GM13976 (cell line): Measurements from ENCODE around the gene SYNE3.

Experiments used
- DNase-seq: peaks from one replicate; pipeline ENCODE4 v3.0.0; 2012; ENCODE audit warnings: low spot score
- in situ Hi-C: fragments of 300-500 bp; cut with MboI; formaldehyde crosslinking; loops from one replicate; pipeline ENCODE4 v1.12.0; 2022; ENCODE audit warnings: low sequenced_read_pairs, mixed read lengths, inconsistent platforms; ENCODE audit not compliant: unreplicated experiment
- TF ChIP-seq, protein P1 (sequence below): IDR thresholded peaks from 2 replicates; pipeline ENCODE4 v1.5.1; 2012; ENCODE audit warnings: borderline replicate concordance, mild to moderate bottlenecking; ENCODE audit not compliant: insufficient read depth; ENCODE audit errors: extremely low read depth, missing control alignments, control extremely low read depth

SYNE3 gene

DNA sequence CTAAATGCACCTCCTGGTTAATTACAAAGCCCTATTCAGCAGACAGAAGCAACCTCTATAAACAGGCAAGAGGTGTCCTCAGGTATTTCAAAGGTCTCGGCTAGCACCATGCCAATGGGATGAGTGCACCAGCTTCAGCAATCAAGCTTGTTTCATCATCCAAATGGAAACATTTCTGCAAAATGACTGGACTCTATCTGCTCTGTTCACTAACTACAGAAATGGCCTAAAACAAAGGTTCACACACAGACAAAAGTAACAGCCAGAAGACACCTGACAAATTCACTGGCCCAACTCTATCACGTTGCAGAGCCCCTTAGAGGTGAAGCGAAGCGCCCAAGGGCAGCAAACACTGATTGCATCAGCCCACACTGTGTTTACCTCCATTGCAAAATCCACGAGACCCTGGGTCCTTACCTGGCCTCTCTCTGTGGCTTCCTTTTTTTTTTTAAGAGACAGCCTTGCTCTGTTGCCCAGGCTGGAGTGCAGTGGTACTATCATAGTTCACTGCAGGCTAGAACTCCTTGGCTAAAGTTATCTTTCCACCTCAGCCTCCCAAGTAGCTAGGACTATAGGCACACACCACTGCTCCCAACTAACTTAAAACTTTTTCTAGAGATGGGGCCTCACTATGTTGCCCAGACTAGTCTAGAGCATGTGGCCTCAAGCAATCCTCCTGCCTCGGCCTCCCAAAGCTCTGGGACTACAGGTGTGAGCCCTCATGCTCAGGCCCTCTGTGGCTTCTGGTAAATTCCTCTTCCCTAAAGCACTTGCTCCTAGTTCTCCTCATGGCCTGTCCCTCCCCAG lies 8.5 kb upstream of the SYNE3 start:
- TF ChIP-seq, protein P1, sequence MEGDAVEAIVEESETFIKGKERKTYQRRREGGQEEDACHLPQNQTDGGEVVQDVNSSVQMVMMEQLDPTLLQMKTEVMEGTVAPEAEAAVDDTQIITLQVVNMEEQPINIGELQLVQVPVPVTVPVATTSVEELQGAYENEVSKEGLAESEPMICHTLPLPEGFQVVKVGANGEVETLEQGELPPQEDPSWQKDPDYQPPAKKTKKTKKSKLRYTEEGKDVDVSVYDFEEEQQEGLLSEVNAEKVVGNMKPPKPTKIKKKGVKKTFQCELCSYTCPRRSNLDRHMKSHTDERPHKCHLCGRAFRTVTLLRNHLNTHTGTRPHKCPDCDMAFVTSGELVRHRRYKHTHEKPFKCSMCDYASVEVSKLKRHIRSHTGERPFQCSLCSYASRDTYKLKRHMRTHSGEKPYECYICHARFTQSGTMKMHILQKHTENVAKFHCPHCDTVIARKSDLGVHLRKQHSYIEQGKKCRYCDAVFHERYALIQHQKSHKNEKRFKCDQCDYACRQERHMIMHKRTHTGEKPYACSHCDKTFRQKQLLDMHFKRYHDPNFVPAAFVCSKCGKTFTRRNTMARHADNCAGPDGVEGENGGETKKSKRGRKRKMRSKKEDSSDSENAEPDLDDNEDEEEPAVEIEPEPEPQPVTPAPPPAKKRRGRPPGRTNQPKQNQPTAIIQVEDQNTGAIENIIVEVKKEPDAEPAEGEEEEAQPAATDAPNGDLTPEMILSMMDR = no peak
- no peak for DNase-seq
- in situ Hi-C loops = loop anchor here (5.0 kb wide), 1 partner anchor 83 kb away; no protein-coding TSS in a partner anchor

- TF ChIP-seq, protein P1 = no peak
- no peak for DNase-seq
- in situ Hi-C loops = no loop called here
Measured at GRCh38 chr14:95523815-95524448, 7.5 kb upstream of the SYNE3 start.

DNA sequence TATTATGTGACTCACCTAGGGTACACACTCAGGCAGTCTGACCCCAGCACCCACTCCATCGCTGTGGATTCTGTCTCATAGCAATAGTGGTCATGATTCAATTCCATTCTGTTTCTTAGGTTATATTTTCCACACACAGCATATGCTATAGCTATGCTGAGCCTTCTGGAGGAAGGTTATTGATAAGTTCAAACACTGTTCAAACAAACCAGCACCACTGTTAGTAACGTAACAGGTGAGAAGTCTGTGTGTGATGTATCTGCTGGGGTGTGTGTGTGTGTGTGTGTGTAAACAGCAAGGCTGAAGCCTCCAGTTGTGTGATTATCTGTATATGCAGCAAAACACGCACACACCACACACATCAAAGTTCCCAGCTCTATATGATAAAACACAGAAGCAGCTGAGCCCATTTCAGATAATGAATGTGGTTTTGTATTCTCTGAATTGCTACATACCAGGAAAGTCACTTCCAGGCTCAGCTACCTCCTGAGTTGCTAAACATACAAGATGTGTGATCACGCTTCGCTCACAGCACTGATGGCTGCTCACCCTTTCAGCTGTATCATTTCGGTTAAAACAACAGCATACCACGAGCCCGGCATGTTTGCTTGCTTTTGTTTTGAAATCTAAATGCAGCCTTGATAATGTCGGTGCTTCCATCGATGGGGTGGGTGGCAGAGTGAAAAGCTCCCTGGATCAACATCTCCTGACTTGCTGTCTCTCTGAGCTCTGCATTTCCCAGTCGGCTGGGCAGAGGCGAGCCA lies 6.8 kb upstream of the SYNE3 start:
- no peak for DNase-seq
- in situ Hi-C loops = no loop called here
- TF ChIP-seq, protein P1 = no peak

DNA sequence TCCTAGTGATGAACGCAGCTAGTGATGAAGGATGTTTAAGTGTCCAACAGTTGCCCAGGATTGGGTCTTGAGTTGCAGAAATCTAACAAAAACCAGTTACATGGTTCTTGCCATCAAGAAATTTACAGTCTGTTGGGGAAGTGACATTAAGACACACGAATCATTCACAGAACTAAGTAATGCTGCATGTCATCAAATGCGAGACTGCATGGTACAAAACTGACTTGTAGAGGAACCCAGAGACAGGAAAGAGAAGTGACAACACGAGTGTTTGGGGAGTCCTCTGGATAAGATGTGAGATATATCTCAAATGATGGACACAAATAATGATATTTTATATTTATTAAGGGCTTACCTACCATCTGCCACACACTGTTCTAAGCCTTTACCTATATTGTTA lies 6.1 kb upstream of the SYNE3 start:
- TF ChIP-seq, protein P1 = no peak
- in situ Hi-C loops = no loop called here
- DNase-seq = no peak

GRCh38 chr14:95522116-95522515 lies 5.7 kb upstream of the SYNE3 start:
- in situ Hi-C loops = no loop called here
- DNase-seq = no peak
- TF ChIP-seq, protein P1 = no peak

GRCh38 chr14:95521001-95521400 lies 4.6 kb upstream of the SYNE3 start:
- DNase-seq = no peak
- TF ChIP-seq, protein P1 = no peak
- in situ Hi-C loops = no loop called here
